ENCODE measurements around the gene ITGBL1.

Gene ITGBL1

GRCh38 chr13:101627556-101627943, 175.1 kb downstream of the ITGBL1 start:
- ATAC-seq (ENCODE audit: low read depth) (peak; percentile 62), DNase-seq (ENCODE audit: low spot score) (no peak)
- Histone ChIP-seq H3K4me3 (ENCODE audit: severe bottlenecking) (no peak overlapping the region), H3K9me3 (ENCODE audit: severe bottlenecking) (no peaks in the 10 kb centered on the region), H3K27me3 (ENCODE audit: insufficient read depth, poor library complexity, severe bottlenecking) (no peaks in the 10 kb centered on the region), H3K36me3 (ENCODE audit: low read depth) (no peaks in the 10 kb centered on the region), H3K27ac (ENCODE audit: poor library complexity, severe bottlenecking) (no peak overlapping the region), H3K4me1 (ENCODE audit: insufficient read depth, poor library complexity, severe bottlenecking) (peaks cover 17% of the 10 kb centered on the region)
- TF ChIP-seq CTCF (IDR thresholded peaks at IDR 0.05; ENCODE audit: poor library complexity, severe bottlenecking), result no peak

GRCh38 chr13:101628900-101629299, 176.4 kb downstream of the ITGBL1 start:
- H3K4me3 ChIP-seq (ENCODE audit: severe bottlenecking), result no peak overlapping the region
- no peaks in the 10 kb centered on the region for H3K36me3 ChIP-seq (ENCODE audit: low read depth)
- TF ChIP-seq CTCF (IDR thresholded peaks at IDR 0.05; ENCODE audit: poor library complexity, severe bottlenecking), result no peak
- H3K9me3 ChIP-seq (ENCODE audit: severe bottlenecking), result no peaks in the 10 kb centered on the region
- H3K27me3 ChIP-seq (ENCODE audit: insufficient read depth, poor library complexity, severe bottlenecking), result no peaks in the 10 kb centered on the region
- no peak overlapping the region for H3K27ac ChIP-seq (ENCODE audit: poor library complexity, severe bottlenecking)
- H3K4me1 ChIP-seq (ENCODE audit: insufficient read depth, poor library complexity, severe bottlenecking), result peaks cover 7% of the 10 kb centered on the region
- DNase-seq (ENCODE audit: low spot score) (no peak), ATAC-seq (ENCODE audit: low read depth) (no peak)

GRCh38 chr13:101631395-101631794, 178.9 kb downstream of the ITGBL1 start:
- no peak overlapping the region for H3K4me3 ChIP-seq (ENCODE audit: severe bottlenecking)
- H3K27me3 ChIP-seq (ENCODE audit: insufficient read depth, poor library complexity, severe bottlenecking), result no peaks in the 10 kb centered on the region
- ATAC-seq (ENCODE audit: low read depth) (no peak), DNase-seq (ENCODE audit: low spot score) (no peak)
- no peak for TF ChIP-seq CTCF (IDR thresholded peaks at IDR 0.05; ENCODE audit: poor library complexity, severe bottlenecking)
- H3K4me1 ChIP-seq (ENCODE audit: insufficient read depth, poor library complexity, severe bottlenecking), result peaks cover 3% of the 10 kb centered on the region
- H3K36me3 ChIP-seq (ENCODE audit: low read depth), result no peaks in the 10 kb centered on the region
- no peaks in the 10 kb centered on the region for H3K9me3 ChIP-seq (ENCODE audit: severe bottlenecking)
- no peak overlapping the region for H3K27ac ChIP-seq (ENCODE audit: poor library complexity, severe bottlenecking)

- no peaks in the 10 kb centered on the region for H3K9me3 ChIP-seq (ENCODE audit: severe bottlenecking)
- H3K4me3 ChIP-seq (ENCODE audit: severe bottlenecking), result no peak overlapping the region
- H3K27ac ChIP-seq (ENCODE audit: poor library complexity, severe bottlenecking), result no peak overlapping the region
- TF ChIP-seq CTCF (IDR thresholded peaks at IDR 0.05; ENCODE audit: poor library complexity, severe bottlenecking), result no peak
- ATAC-seq (ENCODE audit: low read depth), result no peak
- no peaks in the 10 kb centered on the region for H3K36me3 ChIP-seq (ENCODE audit: low read depth)
- H3K4me1 ChIP-seq (ENCODE audit: insufficient read depth, poor library complexity, severe bottlenecking), result peaks cover 3% of the 10 kb centered on the region
- no peaks in the 10 kb centered on the region for H3K27me3 ChIP-seq (ENCODE audit: insufficient read depth, poor library complexity, severe bottlenecking)
- DNase-seq (ENCODE audit: low spot score), result no peak
These were observed 181.7 kb downstream of the ITGBL1 start for GRCh38 chr13:101634142-101634541.

- Histone ChIP-seq H3K27me3 (ENCODE audit: insufficient read depth, poor library complexity, severe bottlenecking) (no peaks in the 10 kb centered on the region), H3K4me3 (ENCODE audit: severe bottlenecking) (no peak overlapping the region), H3K9me3 (ENCODE audit: severe bottlenecking) (no peaks in the 10 kb centered on the region), H3K4me1 (ENCODE audit: insufficient read depth, poor library complexity, severe bottlenecking) (peaks cover 25% of the 10 kb centered on the region), H3K36me3 (ENCODE audit: low read depth) (no peaks in the 10 kb centered on the region), H3K27ac (ENCODE audit: poor library complexity, severe bottlenecking) (peak overlapping the region; percentile 79)
- no peak for TF ChIP-seq CTCF (IDR thresholded peaks at IDR 0.05; ENCODE audit: poor library complexity, severe bottlenecking)
- no peak for ATAC-seq (ENCODE audit: low read depth)
- no peak for DNase-seq (ENCODE audit: low spot score)
These were observed 187.2 kb downstream of the ITGBL1 start for GRCh38 chr13:101639711-101640110.
